Skeletal muscle cell (primary cell): ENCODE results near the gene KRT13.

Experiments
- DNase-seq: peaks from one replicate; pipeline ENCODE4 v3.0.0-alpha.2; 2010; ENCODE audit warnings: low read depth
- H3K4me3 ChIP-seq: 2 replicates; pipeline ENCODE4 v1.5.1; 2011; ENCODE audit warnings: low read depth, mild to moderate bottlenecking, control low read depth, low read length, moderate library complexity

The KRT13 gene

GRCh38 chr17:41504246-41504977 lies 1.0 kb downstream of the KRT13 start:
- DNase-seq: no peak
- no peak overlapping the region for H3K4me3 ChIP-seq

GRCh38 chr17:41503202-41503601 lies 2.2 kb downstream of the KRT13 start:
- DNase-seq: no peak
- H3K4me3 ChIP-seq: no peak overlapping the region

DNA sequence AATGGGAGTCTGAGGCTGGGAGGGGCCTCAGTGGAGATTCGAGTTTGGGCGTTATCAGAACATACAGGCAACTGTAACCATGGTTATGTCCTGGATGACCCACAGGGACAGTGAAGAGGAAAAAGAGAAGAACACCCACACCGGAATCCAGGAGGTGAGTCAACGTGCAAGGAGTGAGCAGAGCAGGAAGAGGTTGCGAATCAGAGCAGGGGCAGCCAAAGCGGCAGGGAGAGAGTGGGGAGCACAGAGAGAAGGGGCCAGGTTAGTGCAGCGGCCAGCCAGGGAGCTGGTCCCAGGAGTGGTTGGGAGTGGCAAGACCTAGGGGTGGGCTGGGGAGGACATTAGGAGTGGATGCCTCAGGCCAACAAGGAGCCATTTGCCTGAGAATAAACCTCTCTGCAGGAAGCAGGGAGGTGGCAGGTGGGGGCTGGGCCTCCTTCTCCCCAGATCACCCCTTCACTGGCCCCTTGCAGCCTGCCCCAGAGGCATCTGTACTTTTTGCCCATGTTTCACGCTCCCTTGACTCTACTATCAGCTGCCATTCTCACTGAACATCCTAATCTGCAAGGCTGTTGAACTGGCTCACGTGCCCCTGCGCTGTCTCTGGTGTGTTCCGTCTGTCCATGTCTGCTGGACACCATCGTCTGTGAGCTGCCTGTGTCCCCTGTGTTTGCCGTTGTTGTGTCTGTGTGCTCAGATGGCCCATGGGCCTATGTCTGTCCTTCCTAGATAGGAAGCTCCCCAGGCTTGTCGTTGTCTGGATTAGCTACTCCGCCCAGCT lies 5.1 kb downstream of the KRT13 start:
- H3K4me3 ChIP-seq: no peak overlapping the region
- no peak for DNase-seq

GRCh38 chr17:41499714-41500113 lies 5.7 kb downstream of the KRT13 start:
- H3K4me3 ChIP-seq: no peak overlapping the region
- DNase-seq: no peak

DNA sequence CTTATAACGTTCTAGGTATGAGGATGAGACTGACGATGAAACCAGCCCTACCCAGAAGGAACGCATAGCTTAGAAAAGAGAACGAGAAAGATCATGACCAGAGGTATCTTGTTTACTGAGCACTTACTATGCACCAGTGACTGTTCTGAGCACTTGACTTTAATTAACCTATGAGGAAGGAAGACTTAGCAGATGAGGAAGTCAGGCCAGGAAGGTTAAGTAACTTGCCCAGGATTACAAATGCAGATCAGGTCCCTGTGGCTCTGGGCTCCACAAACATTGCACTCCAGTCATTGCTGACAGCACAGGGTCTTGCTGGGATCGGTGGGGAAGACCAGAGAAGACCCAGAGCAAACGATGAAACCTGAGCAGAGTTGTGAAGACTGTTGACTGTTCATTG lies 7.1 kb downstream of the KRT13 start:
- DNase-seq: no peak
- no peak overlapping the region for H3K4me3 ChIP-seq

DNA sequence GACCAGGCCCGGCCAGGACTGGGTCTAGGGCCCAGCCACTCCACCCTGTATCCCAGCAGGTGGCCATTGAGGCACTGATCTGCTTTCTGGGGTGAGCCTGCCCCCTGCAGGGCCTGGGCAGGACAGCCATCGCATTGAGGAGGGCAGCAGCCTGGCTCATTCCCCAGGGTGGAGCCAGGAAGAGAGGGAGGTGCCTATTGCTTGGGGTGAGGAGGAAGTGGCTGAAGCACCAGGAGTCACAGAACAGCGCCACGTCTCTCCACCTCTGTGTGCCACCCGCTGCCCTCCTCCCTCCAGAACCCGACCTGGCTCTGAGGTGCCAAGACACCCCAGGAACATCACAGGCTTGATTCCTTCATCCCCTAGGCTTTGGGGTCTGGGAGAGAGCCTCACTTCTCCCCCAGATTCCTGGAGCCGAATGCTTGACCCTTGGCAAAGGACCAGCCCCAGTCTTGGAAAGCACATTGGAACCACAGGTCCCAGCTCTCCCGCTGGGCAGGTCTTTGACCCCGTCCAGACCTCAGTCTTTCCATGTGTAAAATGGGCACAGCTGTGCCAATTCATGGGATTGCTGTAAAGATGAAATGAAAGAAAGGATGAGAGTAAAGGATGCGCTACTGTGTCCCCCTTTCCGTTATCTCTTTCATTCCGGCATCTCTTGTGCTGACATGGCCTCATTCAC lies 8.5 kb downstream of the KRT13 start:
- DNase-seq: peak; percentile 45

DNA sequence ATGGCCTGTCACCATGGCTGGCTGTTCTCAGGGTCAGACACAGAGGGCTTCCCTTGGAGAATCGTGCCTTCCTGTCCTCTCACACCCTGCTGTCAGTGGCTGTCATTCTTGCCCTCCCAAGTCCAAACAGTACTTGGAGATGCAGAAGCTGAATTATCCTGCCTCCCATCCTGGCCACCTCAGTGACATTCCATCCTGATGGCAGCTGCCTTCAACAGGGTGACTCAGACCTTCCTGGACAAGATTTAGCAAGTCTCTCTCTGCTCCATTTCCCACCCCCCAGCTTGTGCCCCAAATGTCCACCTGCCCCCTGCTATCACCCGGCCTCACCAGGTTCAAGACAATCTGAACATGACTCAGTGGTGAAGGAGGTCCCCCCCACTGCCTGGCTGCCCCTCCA lies 10.9 kb downstream of the KRT13 start:
- H3K4me3 ChIP-seq: no peak overlapping the region
- DNase-seq: no peak

More for the DNA sequence above, 8.5 kb downstream of the KRT13 start:
- no peak overlapping the region for H3K4me3 ChIP-seq

DNA sequence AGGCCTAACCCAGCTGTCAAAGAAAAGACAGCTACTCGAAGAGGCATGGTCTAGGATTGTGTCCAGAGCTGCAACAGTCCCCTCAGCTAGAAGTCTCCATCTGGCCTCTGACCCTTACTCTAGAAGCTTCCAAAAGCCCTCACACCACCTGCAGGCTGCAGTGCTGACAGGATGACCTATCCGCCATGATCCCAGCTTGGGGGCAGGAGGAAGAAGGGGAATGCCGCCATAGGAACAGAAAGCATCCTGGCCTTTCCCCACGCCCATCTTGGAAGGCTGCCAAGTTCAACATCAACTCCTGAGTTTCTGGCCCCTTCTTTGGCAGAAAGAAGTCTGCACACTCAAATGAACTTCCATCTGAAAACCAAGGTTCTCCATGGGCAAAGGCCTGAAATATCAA lies 12.6 kb downstream of the KRT13 start:
- no peak overlapping the region for H3K4me3 ChIP-seq
- no peak for DNase-seq

DNA sequence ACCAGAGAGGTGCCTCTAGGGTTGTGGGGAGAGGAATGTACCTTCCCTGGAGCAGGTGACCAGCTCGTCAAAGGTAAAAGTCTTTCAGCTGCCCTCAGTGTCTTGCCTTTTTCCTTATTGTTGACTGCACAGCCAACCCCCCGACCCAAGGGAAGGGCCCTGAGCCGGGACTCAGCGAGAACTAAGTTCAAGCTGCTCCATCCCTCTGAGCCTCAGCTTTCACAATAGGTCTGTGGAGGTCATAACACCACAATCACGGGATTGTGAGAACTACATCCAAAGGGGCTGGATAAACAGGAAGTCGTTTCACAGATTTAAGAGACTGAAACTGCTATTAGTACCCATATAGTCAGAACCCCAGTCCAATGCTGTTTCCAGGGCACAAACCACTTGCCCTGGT lies 13.1 kb downstream of the KRT13 start:
- peak; percentile 23 for DNase-seq
- H3K4me3 ChIP-seq: no peak overlapping the region

GRCh38 chr17:41491476-41491875 lies 13.9 kb downstream of the KRT13 start:
- no peak overlapping the region for H3K4me3 ChIP-seq
- no peak for DNase-seq

GRCh38 chr17:41490000-41490990 lies 15.1 kb downstream of the KRT13 start:
- DNase-seq: no peak
- no peak overlapping the region for H3K4me3 ChIP-seq

- no peak for DNase-seq
- H3K4me3 ChIP-seq: no peak within 1 kb of the TSS
Measured at GRCh38 chr17:41489531-41489930, 15.9 kb downstream of the KRT13 start, which contains the start of gene KRT36. TSS of gene KRT36 (minus strand) at chr17:41489910. CDS start at chr17:41489864, 46 bp downstream.

- H3K4me3 ChIP-seq: no peak overlapping the region
- no peak for DNase-seq
Measured at GRCh38 chr17:41486809-41487530, 18.4 kb downstream of the KRT13 start.

DNA sequence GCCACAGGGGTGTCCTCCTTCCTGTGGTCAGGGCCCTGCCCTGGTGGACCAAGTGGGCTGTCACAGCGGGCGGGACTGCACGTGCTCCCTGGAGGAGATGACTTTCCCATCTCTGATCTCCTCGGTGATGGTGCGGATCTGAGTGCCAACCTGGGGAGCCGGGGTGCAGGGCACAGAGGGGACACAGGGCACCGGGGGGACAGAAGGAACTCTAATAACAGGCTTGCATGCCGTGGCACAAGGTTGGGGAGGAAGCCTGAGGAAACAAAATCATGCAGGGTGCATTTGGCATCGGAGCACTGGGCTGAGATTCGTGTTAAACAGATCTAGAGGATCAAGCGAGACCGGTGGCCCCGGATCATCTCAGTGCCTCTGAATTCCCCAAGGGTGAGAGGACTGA lies 19.1 kb downstream of the KRT13 start:
- DNase-seq: no peak
- H3K4me3 ChIP-seq: no peak overlapping the region

DNA sequence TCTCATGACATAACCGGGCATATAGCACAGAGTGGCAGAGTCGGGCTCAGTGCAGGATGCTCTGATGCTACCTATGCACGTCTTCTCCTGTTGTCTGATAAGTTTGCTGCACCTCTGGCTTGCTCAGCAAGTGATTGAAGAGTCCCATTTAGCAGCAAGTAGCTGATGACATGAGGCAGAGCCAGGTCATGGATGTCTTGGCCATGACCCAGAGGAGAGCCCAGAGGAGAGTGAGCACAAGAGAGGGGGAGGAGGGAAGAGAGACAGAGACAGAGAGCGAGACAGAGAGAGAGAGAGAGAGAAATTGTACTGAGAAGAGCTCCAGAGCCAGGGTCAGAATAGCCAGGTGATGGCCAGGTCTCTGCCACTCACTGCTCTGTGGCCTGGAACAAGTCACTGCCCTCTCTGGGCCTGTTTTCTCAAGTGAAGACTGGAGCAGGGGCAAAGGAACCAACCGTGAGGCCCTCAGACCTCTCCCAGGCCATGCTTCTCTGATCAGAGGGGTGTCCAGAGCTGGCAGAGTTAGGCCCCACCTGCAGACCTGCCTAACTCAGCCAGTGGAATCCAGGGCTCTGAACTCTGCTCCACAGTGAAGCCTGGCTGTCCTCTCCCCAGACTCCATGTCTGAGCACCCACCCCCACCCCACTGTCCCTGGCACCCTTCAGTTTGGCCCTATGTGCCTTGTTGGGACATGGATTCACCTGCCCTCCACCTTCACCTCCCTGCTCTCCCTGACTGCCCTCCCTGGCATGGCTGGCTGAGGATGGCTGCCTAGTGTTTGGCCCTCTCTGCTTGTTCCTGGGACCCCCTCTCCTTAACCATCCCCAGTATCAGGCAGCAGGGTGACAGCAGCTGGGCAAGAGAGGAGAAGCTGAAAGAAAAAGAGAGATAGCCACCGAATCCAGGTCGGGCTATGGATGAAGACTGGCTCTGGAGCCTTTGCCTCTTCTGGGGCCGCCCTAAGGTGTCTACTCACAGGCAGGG lies 20.2 kb downstream of the KRT13 start:
- H3K4me3 ChIP-seq: no peak overlapping the region
- DNase-seq: no peak

- H3K4me3 ChIP-seq: no peak overlapping the region
- DNase-seq: no peak
Measured at GRCh38 chr17:41483991-41484826, 21.2 kb downstream of the KRT13 start.

DNA sequence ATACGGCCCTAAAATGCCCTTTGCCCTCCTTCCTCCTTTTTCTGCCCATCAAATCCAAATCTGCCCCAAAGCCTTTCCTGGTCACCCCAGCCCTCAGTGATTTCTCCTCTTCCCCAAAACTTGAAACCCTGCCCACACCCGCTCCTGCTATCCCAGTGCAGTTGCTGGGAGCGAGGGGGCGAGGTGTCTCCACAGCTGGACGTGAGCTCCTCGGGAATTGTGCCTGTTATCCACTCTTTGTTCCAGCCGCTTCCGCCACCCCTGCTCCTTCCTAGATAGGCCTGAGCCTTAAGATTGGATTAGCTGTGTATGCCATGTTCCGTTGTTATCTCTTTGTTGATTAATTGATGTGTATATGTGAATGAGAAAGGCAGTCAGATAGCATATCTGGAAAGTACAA lies 21.9 kb downstream of the KRT13 start:
- H3K4me3 ChIP-seq: no peak overlapping the region
- no peak for DNase-seq
